Stomach (tissue), 9 donors: ENCODE measurements around the gene PDGFD. TPM values are rescaled to one million over a fixed set of nuclear protein-coding genes. Genes with fewer than 3 reads are reported as not detected.

Experiments
- DNase-seq, 2 donors: peaks; one replicate each; pipeline versions ENCODE4 v3.0.0 to v3.0.0-alpha.2; 2013 to 2019
- H3K27ac ChIP-seq, 5 donors: fragments of 200-600 bp in 4 of 5; sonication (generic) in 4 of 5; one replicate each; pipeline ENCODE4 v1.5.1; 2013 to 2019; ENCODE audit warnings: mild to moderate bottlenecking in 1 of 5, moderate library complexity in 1 of 5
- H3K27me3 ChIP-seq, 3 donors: fragments of 200-600 bp; sonication (generic); one replicate each; pipeline ENCODE4 v1.5.1; 2017 to 2019; ENCODE audit warnings: mixed run types in 1 of 3
- H3K36me3 ChIP-seq, 4 donors: fragments of 200-600 bp; sonication (generic); 1 replicate in 3 of 4; 2 replicates in 1 of 4; pipeline ENCODE4 v1.5.1; 2016 to 2019
- H3K4me1 ChIP-seq, 4 donors: fragments of 200-600 bp; sonication (generic); one replicate each; pipeline ENCODE4 v1.5.1; 2016 to 2019
- H3K4me3 ChIP-seq, 4 donors: fragments of 200-600 bp; sonication (generic) in 3 of 4; one replicate each; pipeline ENCODE4 v1.5.1; 2016 to 2019; ENCODE audit warnings: mild to moderate bottlenecking in 1 of 4
- H3K9me3 ChIP-seq, 4 donors: fragments of 200-600 bp; sonication (generic); one replicate each; pipeline ENCODE4 v1.5.1; 2016 to 2019
- CTCF ChIP-seq, 7 experiments: fragments of 450-650 bp in 4 of 7; fragments of 200-600 bp in 3 of 7; sonication (generic) in 3 of 7; IDR thresholded peaks; one replicate each; pipeline ENCODE4 v1.5.1; 2016 to 2019; ENCODE audit warnings: antibody characterized with exemption in 7 of 7, control low read depth in 2 of 7, mild to moderate bottlenecking in 1 of 7
- EP300 ChIP-seq: sonication (generic); formaldehyde crosslinking; IDR thresholded peaks from one replicate; pipeline ENCODE4 v1.6.1; 2017; ENCODE audit warnings: antibody characterized with exemption
- POLR2A ChIP-seq, 4 donors: fragments of 450-650 bp; IDR thresholded peaks; one replicate each; pipeline ENCODE4 v1.6.1; 2016; ENCODE audit warnings: antibody characterized with exemption in 4 of 4, control low read depth in 2 of 4, mild to moderate bottlenecking in 1 of 4, moderate library complexity in 1 of 4
- POLR2AphosphoS5 ChIP-seq, 3 donors: sonication (generic); formaldehyde crosslinking; IDR thresholded peaks; one replicate each; pipeline ENCODE4 v1.6.1; 2016; ENCODE audit warnings: antibody characterized with exemption in 3 of 3
- WGBS, 5 donors: extraction: QIAGEN DNeasy Blood & Tissue Kit in 3 of 5; methylation state at CpG; one replicate each; pipeline versions ENCODE4 v1.1.5 to v1.1.7; 2013 to 2018; 5-methylcytosine and 5-hydroxymethylcytosine counted together
- intact Hi-C: fragments of 100-400 bp; cut with DNase I; formaldehyde crosslinking; loops from one replicate; pipeline ENCODE4 v1.15.1; 2023; ENCODE audit warnings: low total_unique reads
- polyA plus RNA-seq, 3 donors: library from polyadenylated mRNA; stranded (reverse); fragments of 200-250 nt; gene quantifications; one replicate each; pipeline ENCODE4 v1.2.3, GENCODE V29; 2013
- total RNA-seq, 5 donors: library from RNA; depleted of rRNA; stranded (reverse); fragments of >200 nt; gene quantifications; one replicate each; pipeline versions ENCODE4 v1.1.0 to v1.2.3, GENCODE V29; 2014 to 2016
- donor health status: healthy with polysubstance abuse.
- donor health status: Bipolar disorder and iron deficiency.
- donor health status: healthy.

The PDGFD gene
- total and polyA plus RNA-seq, 8 donors: 2.4 to 41.5 (median 9.0) TPM; not detected in 1

- 42 to 61% (median 55%) methylated on average over 1 of the region's 1 CpG for WGBS, 5 donors
- no peaks in the 10 kb centered on the region for H3K36me3 ChIP-seq
- TF ChIP-seq POLR2A (IDR thresholded peaks at IDR 0.05) (no peak), POLR2AphosphoS5 (IDR thresholded peaks at IDR 0.05) (no peak), EP300 (no peak), CTCF (IDR thresholded peaks at IDR 0.05) (no peak)
- no peak overlapping the region for H3K27ac ChIP-seq
- H3K4me1 ChIP-seq: peaks cover 0 to 25% (median 16%) of the 10 kb centered on the region in 4 donors
- no peak overlapping the region for H3K4me3 ChIP-seq
- H3K27me3 ChIP-seq: peaks cover 0 to 14% (median 0%) of the 10 kb centered on the region in 3 donors
- intact Hi-C loops: no loop called here
- no peak for DNase-seq
- H3K9me3 ChIP-seq: no peaks in the 10 kb centered on the region
Observed at GRCh38 chr11:104161751-104162450, 2.0 kb downstream of the PDGFD start.

DNA sequence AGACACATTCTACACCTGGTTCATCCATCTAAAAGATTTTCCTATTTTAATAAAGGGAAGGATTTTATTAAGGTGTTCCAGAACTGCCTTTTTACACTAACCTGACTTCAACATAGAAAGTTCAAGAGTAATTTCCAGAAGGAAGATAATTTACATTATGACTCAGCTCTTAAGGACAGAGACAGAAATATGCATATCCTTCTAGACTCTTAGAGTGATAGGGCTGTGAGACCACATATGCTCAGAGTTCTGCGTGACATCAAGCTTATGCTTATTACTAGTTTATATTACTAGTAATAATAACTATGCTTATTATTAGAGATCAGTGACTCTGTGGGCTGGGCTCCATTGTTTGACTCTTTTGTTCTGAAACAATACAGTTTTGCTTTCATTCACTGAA, 4.6 kb downstream of the PDGFD start:
- Histone ChIP-seq H3K27me3 (peaks cover 0 to 14% (median 0%) of the 10 kb centered on the region in 3 donors), H3K27ac (no peak overlapping the region), H3K36me3 (no peaks in the 10 kb centered on the region), H3K4me1 (peaks cover 0 to 26% (median 16%) of the 10 kb centered on the region in 4 donors), H3K9me3 (no peaks in the 10 kb centered on the region), H3K4me3 (no peak overlapping the region)
- TF ChIP-seq POLR2A (IDR thresholded peaks at IDR 0.05) (no peak), CTCF (IDR thresholded peaks at IDR 0.05) (no peak), EP300 (no peak), POLR2AphosphoS5 (IDR thresholded peaks at IDR 0.05) (no peak)
- no peak for DNase-seq
- intact Hi-C loops: loop anchor here (10.0 kb wide), 1 partner anchor 475 kb away; no protein-coding TSS in a partner anchor
- WGBS, 5 donors: 97 to 100% (median 97%) methylated on average over 1 of the region's 1 CpG

DNA sequence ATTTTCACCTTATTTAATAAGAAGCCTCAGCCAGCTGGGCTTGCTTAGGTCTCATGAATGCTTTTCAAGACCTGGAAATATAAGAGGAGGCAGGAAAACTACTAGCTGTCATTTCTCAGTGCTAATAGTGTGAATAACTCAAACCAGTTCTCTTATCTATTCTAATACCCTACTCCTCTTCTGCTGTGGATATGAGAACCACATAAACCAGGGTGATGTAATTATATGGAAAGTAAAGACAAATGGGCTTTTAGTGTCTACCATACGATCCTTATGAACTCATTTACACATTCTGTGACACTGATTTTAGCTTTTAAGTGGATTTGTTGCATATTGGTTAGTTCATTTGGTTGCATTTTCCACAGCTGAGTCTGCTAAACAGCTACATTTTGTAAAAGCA, 8.6 kb downstream of the PDGFD start:
- Histone ChIP-seq H3K9me3 (no peaks in the 10 kb centered on the region), H3K4me3 (no peak overlapping the region), H3K36me3 (no peaks in the 10 kb centered on the region), H3K27me3 (no peaks in the 10 kb centered on the region), H3K27ac (no peak overlapping the region), H3K4me1 (peaks cover 0 to 12% (median 0%) of the 10 kb centered on the region in 4 donors)
- intact Hi-C loops: loop anchor here (10.0 kb wide), 1 partner anchor 471 kb away; no protein-coding TSS in a partner anchor
- no peak for DNase-seq
- TF ChIP-seq POLR2AphosphoS5 (IDR thresholded peaks at IDR 0.05) (no peak), EP300 (no peak), POLR2A (IDR thresholded peaks at IDR 0.05) (no peak), CTCF (IDR thresholded peaks at IDR 0.05) (no peak)
- WGBS, 5 donors: 74 to 86% (median 75%) methylated on average over 1 of the region's 1 CpG

- Histone ChIP-seq H3K36me3 (no peaks in the 10 kb centered on the region), H3K27ac (no peak overlapping the region), H3K27me3 (no peaks in the 10 kb centered on the region), H3K4me3 (no peak overlapping the region), H3K9me3 (no peaks in the 10 kb centered on the region), H3K4me1 (peaks cover 0 to 12% (median 0%) of the 10 kb centered on the region in 4 donors)
- no peak for DNase-seq
- intact Hi-C loops: loop anchor here (10.0 kb wide), 1 partner anchor 469 kb away; no protein-coding TSS in a partner anchor
- WGBS, 5 donors: 68 to 78% (median 76%) methylated on average over 7 of the region's 7 CpGs
- TF ChIP-seq EP300 (no peak), CTCF (IDR thresholded peaks at IDR 0.05) (no peak), POLR2A (IDR thresholded peaks at IDR 0.05) (no peak), POLR2AphosphoS5 (IDR thresholded peaks at IDR 0.05) (no peak)
Observed at GRCh38 chr11:104154296-104154695, 9.7 kb downstream of the PDGFD start.
